Lower lobe of right lung (tissue), 2 donors: ENCODE data around the gene CRKL. TPM values are rescaled to one million over a fixed set of nuclear protein-coding genes. Genes with fewer than 3 reads are reported as not detected.

Source experiments
- ATAC-seq, 2 donors: fragments of 200-7000 bp; cut with Tn5 transposase; one replicate each; pipeline ENCODE4 v1.9.1; 2020 to 2022; ENCODE audit warnings: mild to moderate bottlenecking in 2 of 2, moderate library complexity in 2 of 2
- DNase-seq: peaks from one replicate; pipeline ENCODE4 v3.0.0-alpha.2; 2020
- H3K27ac ChIP-seq: fragments of 200-600 bp; one replicate; pipeline ENCODE4 v1.8.0; 2022
- H3K27me3 ChIP-seq: fragments of 200-600 bp; one replicate; pipeline ENCODE4 v1.8.0; 2022; ENCODE audit warnings: low read depth
- H3K36me3 ChIP-seq: fragments of 200-600 bp; one replicate; pipeline ENCODE4 v1.8.0; 2022; ENCODE audit warnings: mild to moderate bottlenecking
- H3K4me1 ChIP-seq: fragments of 200-600 bp; one replicate; pipeline ENCODE4 v1.8.0; 2022
- H3K4me3 ChIP-seq: fragments of 200-600 bp; one replicate; pipeline ENCODE4 v1.8.0; 2022; ENCODE audit warnings: mild to moderate bottlenecking
- H3K9me3 ChIP-seq: fragments of 200-600 bp; one replicate; pipeline ENCODE4 v1.8.0; 2022
- intact Hi-C: fragments of 100-400 bp; cut with DNase I; formaldehyde crosslinking; loops from one replicate; pipeline ENCODE4 v1.11.0; 2022
- total RNA-seq: library from RNA; stranded (reverse); fragmentation: NEBNext Ultra II Directional; extraction: Animal tissue kit (Norgen Biotek cat#: 25700); gene quantifications from one replicate; pipeline ENCODE4 v1.2.1, GENCODE V29; 2021
- TF ChIP-seq, protein P1 (sequence below): fragments of 200-600 bp; IDR thresholded peaks from one replicate; pipeline ENCODE4 v1.8.0; 2022; ENCODE audit warnings: antibody characterized with exemption, mild to moderate bottlenecking
- donor health status: DM: no; HTN: yes; CAD: no; lungs with severe emphysema.

Gene CRKL
- total RNA-seq, 1 donor from 2014 or later, result 53.5 TPM

DNA sequence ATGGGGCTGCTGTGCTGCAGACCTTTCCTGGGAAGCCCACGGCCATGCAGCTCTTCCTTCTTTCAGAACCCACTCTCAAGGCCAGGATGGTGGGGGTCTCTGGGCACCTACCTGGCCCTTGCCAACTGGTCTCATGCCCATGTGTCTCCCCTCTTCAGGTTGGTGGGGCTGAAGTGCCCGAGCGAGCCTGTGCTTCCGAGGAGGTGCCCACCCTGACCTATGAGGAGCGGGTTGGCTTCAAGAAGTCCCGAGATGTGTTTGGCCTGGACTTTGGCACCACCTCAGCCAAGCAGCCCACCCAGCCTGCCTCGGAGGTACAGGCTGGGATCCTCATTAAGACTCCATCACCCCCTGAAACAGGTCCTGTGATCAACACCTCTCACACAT, 74.8 kb downstream of the CRKL start:
- DNase-seq (no peak), ATAC-seq (no peak)
- H3K9me3 ChIP-seq, result no peaks in the 10 kb centered on the region
- no peaks in the 10 kb centered on the region for H3K27me3 ChIP-seq
- H3K4me3 ChIP-seq, result no peak overlapping the region
- no peaks in the 10 kb centered on the region for H3K4me1 ChIP-seq
- peaks cover 90% of the 10 kb centered on the region for H3K36me3 ChIP-seq
- intact Hi-C loops, result no loop called here
- H3K27ac ChIP-seq, result no peak overlapping the region
- TF ChIP-seq, protein P1, sequence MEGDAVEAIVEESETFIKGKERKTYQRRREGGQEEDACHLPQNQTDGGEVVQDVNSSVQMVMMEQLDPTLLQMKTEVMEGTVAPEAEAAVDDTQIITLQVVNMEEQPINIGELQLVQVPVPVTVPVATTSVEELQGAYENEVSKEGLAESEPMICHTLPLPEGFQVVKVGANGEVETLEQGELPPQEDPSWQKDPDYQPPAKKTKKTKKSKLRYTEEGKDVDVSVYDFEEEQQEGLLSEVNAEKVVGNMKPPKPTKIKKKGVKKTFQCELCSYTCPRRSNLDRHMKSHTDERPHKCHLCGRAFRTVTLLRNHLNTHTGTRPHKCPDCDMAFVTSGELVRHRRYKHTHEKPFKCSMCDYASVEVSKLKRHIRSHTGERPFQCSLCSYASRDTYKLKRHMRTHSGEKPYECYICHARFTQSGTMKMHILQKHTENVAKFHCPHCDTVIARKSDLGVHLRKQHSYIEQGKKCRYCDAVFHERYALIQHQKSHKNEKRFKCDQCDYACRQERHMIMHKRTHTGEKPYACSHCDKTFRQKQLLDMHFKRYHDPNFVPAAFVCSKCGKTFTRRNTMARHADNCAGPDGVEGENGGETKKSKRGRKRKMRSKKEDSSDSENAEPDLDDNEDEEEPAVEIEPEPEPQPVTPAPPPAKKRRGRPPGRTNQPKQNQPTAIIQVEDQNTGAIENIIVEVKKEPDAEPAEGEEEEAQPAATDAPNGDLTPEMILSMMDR, result no peak

DNA sequence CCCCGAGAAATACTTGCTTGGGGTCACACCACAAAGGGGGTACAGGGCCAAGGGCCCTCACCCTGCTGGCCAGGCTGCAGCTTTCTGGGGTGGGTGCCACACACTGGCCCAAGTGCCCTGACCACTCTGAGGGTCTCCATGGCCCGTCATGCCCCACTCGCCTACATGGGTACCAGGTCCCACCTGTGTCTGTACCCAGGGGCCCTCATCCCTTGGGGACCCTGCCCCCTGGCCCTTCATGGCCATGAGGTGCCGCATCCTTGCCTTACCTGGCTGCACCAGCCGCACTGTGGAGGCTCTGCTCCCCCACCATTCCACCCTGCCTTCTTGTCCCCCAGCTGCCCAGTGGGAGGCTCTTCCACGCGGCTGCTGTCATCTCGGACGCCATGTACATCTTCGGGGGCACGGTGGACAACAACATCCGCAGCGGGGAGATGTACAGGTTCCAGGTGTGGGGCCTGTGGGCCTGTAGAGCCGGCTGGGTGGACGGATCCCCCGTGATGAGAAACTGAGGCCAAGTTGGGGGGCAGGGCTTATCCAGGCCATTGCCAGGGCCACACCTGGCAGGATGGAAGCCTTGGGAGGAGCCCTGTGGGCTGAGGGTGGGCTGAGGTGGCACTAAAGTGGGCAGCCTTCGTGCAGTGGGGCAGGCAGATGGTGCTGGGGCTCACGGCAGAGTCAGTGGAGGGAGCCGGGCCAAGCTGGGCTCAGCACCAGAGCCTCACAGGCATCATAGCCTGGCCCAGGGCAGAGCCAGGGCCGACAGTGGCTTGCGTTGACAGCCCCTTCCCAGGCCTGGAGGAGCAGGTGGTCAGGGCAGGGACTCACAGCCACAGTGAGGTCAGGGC, 75.5 kb downstream of the CRKL start:
- intact Hi-C loops, result no loop called here
- DNase-seq, result no peak
- H3K4me1 ChIP-seq, result no peaks in the 10 kb centered on the region
- H3K36me3 ChIP-seq, result peaks cover 90% of the 10 kb centered on the region
- no peak overlapping the region for H3K27ac ChIP-seq
- TF ChIP-seq, protein P1, result no peak
- no peak for ATAC-seq
- no peaks in the 10 kb centered on the region for H3K9me3 ChIP-seq
- H3K4me3 ChIP-seq, result no peak overlapping the region
- no peaks in the 10 kb centered on the region for H3K27me3 ChIP-seq

DNA sequence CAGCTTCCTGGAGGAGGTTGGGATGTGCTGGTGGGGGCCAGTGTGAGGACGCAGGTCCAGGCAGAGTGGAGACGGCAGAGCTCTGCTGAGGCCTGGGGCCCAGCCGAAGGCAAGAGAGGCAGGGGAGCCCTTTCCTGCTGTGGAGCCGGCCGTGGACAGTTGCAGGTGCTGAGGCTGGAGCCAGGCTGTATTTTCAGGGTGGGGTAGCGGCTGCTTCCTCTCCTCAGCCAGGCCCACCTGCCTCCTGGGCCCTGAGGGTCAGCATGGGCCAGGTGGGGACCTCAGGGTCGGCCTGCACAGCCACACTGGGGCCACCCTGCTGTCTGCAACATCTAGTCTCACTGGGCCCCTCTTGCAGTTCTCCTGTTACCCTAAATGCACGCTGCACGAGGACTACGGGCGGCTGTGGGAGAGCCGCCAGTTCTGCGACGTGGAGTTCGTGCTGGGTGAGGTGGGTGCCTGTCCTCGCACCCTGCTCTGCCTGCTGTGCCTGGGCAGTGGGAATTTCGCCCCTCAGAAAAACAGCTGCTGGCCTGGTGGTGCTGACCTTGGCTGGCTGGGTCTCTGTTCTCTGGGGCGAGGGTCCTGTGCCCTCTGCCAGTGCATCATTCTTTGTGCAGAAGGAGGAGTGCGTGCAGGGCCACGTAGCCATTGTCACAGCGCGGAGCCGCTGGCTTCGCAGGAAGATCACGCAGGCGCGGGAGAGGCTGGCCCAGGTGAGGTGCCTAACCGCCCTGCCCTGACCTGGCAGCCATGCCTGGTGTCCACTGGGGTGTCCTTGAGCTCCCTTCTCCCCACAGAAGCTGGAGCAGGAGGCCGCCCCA, 76.3 kb downstream of the CRKL start:
- peaks cover 90% of the 10 kb centered on the region for H3K36me3 ChIP-seq
- no peaks in the 10 kb centered on the region for H3K4me1 ChIP-seq
- H3K4me3 ChIP-seq, result no peak overlapping the region
- H3K9me3 ChIP-seq, result no peaks in the 10 kb centered on the region
- DNase-seq, result no peak
- H3K27me3 ChIP-seq, result no peaks in the 10 kb centered on the region
- ATAC-seq, result no peak
- H3K27ac ChIP-seq, result no peak overlapping the region
- intact Hi-C loops, result no loop called here
- TF ChIP-seq, protein P1, result no peak

DNA sequence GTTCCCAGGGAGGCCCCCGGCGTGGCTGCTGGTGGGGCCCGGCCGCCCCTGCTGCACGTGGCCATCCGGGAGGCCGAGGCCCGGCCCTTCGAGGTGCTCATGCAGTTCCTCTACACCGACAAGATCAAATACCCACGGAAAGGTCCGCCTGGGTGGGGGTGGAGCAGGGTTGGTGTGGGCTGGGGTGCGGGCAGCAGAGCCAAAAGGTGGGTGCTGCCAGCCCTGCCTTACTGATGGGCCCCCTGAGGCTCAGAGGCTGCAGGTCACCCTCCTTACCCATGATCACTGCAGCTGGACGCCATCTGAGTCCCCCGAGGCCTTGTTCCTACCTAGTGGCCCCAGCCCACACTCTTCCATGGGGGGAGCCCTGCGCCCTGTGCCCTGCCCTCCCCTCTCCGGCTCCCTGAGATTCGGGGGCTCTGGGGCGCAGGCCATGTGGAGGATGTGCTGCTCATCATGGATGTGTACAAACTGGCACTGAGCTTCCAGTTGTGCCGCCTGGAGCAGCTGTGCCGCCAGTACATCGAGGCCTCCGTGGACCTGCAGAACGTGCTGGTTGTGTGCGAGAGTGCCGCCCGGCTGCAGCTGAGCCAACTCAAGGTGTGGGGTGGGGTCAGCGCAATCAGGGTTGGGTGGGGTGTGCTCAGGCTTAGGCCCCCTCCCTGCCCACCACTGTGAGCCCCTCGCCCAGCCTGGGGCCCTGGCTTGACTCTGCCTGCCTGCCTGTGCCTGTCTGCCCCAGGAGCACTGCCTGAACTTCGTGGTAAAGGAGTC, 77.1 kb downstream of the CRKL start:
- Histone ChIP-seq H3K27ac (no peak overlapping the region), H3K4me1 (no peaks in the 10 kb centered on the region), H3K36me3 (peaks cover 96% of the 10 kb centered on the region), H3K9me3 (no peaks in the 10 kb centered on the region), H3K4me3 (no peak overlapping the region), H3K27me3 (no peaks in the 10 kb centered on the region)
- intact Hi-C loops, result no loop called here
- TF ChIP-seq, protein P1, result no peak
- ATAC-seq (no peak), DNase-seq (no peak)

DNA sequence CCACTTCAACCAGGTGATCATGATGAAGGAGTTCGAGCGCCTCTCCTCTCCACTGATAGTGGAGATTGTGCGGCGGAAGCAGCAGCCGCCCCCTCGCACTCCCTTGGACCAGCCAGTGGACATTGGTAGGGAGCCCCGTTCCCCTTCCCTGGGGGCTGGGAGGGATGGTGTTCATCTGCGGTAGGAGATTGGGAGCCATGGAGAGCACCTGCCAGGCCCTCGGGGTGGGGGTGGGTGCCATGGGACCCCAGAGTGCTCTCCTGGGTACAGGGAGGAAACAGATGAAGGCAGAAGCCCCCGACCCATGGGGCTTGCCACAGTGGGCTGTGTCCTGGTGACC, 77.7 kb downstream of the CRKL start:
- H3K27me3 ChIP-seq, result no peaks in the 10 kb centered on the region
- ATAC-seq (no peak), DNase-seq (no peak)
- intact Hi-C loops, result no loop called here
- TF ChIP-seq, protein P1, result no peak
- H3K27ac ChIP-seq, result no peak overlapping the region
- H3K36me3 ChIP-seq, result peaks cover 100% of the 10 kb centered on the region
- peaks cover 5% of the 10 kb centered on the region for H3K4me1 ChIP-seq
- H3K4me3 ChIP-seq, result no peak overlapping the region
- no peaks in the 10 kb centered on the region for H3K9me3 ChIP-seq
